ENCODE data around the gene PODNL1.

Gene PODNL1

DNA sequence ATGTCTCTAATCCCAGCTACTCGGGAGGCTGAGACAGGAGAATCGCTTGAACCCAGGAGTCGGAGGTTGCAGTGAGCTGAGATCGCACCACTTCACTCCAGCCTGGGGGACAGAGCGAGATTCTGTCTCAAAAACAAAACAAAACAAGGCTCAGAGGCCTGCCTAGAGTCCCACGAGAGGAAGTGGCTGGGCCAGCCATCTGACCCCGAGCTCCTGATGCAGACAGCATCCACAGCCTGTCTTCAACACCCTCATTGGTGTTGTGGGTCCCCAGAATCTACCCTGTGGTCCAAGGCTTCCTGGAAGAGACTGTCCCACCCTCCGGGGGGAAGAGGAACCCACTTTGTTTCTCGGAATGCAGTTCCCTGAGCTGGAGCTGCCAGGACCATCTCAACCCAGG lies 43.2 kb upstream of the PODNL1 start:
- Mint-ChIP-seq H3K9me3 (no peaks in the 10 kb centered on the region), H3K27me3 (ENCODE audit: low read depth) (peaks cover 3% of the 10 kb centered on the region), H3K27ac (no peak overlapping the region), H3K4me1 (peaks cover 3% of the 10 kb centered on the region), H3K36me3 (ENCODE audit: low read depth) (peaks cover 8% of the 10 kb centered on the region), H3K4me3 (no peak overlapping the region)
- TF ChIP-seq, protein P1, sequence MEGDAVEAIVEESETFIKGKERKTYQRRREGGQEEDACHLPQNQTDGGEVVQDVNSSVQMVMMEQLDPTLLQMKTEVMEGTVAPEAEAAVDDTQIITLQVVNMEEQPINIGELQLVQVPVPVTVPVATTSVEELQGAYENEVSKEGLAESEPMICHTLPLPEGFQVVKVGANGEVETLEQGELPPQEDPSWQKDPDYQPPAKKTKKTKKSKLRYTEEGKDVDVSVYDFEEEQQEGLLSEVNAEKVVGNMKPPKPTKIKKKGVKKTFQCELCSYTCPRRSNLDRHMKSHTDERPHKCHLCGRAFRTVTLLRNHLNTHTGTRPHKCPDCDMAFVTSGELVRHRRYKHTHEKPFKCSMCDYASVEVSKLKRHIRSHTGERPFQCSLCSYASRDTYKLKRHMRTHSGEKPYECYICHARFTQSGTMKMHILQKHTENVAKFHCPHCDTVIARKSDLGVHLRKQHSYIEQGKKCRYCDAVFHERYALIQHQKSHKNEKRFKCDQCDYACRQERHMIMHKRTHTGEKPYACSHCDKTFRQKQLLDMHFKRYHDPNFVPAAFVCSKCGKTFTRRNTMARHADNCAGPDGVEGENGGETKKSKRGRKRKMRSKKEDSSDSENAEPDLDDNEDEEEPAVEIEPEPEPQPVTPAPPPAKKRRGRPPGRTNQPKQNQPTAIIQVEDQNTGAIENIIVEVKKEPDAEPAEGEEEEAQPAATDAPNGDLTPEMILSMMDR (IDR thresholded peaks at IDR 0.05; ENCODE audit: unreplicated experiment in 3 of 3) = no peak

DNA sequence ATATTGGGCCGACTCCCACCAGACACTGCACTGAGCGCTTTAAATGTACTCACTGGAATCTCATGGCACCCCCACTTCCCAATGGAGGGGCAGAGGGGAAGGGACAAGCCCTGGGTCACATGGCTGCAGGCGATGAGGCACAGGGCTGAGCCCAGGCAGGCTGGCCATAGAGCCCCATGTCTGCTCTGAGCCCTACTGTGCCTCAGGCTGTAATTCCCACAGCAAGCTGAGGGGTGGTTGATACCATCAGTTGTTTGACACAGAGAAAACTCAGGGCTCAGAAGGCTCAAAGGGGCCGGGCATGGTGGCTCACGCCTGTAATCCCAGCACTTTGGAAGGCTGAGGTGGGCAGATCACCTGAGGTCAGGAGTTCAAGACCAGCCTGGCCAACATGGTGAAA lies 42.8 kb upstream of the PODNL1 start:
- Mint-ChIP-seq H3K27ac (no peak overlapping the region), H3K36me3 (ENCODE audit: low read depth) (peaks cover 12% of the 10 kb centered on the region), H3K4me3 (peak overlapping the region in 1 of 3 experiments; percentile 19), H3K4me1 (no peaks in the 10 kb centered on the region), H3K9me3 (no peaks in the 10 kb centered on the region), H3K27me3 (ENCODE audit: low read depth) (peaks cover 3% of the 10 kb centered on the region)
- TF ChIP-seq, protein P1 (IDR thresholded peaks at IDR 0.05; ENCODE audit: unreplicated experiment in 3 of 3) = no peak

DNA sequence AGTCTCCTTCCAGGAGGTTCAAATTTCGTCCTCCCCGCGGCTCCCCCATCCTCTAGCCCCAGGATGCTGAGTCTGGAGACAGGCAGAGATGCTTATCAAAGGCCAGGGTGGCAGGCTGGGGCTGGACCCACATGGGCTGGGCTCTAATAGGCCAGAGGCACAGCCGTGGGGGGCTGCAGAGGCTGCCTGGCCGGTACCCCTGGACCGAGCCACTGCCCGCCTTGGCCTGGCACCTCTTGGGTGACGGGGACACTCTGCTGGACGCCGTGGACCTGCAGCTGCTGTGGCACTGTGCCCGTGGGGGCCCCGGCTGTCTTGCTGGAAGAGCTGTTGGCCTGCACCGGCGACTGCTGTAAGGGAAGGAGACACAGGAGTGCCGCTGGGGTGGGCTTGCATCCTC lies 42.1 kb upstream of the PODNL1 start:
- no peaks in the 10 kb centered on the region for H3K9me3 Mint-ChIP-seq
- no peak overlapping the region for H3K4me3 Mint-ChIP-seq
- H3K27ac Mint-ChIP-seq = no peak overlapping the region
- H3K27me3 Mint-ChIP-seq (ENCODE audit: low read depth) = peaks cover 3% of the 10 kb centered on the region
- H3K36me3 Mint-ChIP-seq (ENCODE audit: low read depth) = peaks cover 19% of the 10 kb centered on the region
- TF ChIP-seq, protein P1 (IDR thresholded peaks at IDR 0.05; ENCODE audit: unreplicated experiment in 3 of 3) = no peak
- no peaks in the 10 kb centered on the region for H3K4me1 Mint-ChIP-seq

DNA sequence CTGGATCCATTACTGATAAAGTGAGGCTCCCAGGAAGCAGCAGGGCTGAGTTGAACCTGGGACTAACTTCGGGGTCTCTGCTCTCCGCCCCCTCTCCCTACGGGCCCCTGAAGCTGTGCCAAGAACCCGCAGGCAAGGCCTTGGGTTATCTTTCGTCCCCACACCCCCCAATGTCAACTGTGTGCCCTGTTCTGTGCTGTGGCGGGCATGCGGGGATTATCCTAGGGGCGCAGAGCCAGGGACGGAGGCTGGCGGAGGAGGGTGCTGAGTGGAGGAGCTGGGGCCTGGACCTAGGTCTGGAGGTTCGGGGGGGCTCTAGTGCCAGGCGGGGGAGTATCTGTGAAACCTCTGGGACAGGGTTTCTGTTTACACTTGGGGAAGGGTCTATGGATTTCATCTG lies 41.5 kb upstream of the PODNL1 start:
- H3K4me1 Mint-ChIP-seq = no peaks in the 10 kb centered on the region
- H3K4me3 Mint-ChIP-seq = peak overlapping the region; percentile 45 to 66 (median 64)
- H3K9me3 Mint-ChIP-seq = no peaks in the 10 kb centered on the region
- TF ChIP-seq, protein P1 (IDR thresholded peaks at IDR 0.05; ENCODE audit: unreplicated experiment in 3 of 3) = no peak
- H3K36me3 Mint-ChIP-seq (ENCODE audit: low read depth) = peaks cover 22% of the 10 kb centered on the region
- peak overlapping the region; percentile 56 to 68 (median 57) for H3K27ac Mint-ChIP-seq
- peaks cover 3% of the 10 kb centered on the region for H3K27me3 Mint-ChIP-seq (ENCODE audit: low read depth)

DNA sequence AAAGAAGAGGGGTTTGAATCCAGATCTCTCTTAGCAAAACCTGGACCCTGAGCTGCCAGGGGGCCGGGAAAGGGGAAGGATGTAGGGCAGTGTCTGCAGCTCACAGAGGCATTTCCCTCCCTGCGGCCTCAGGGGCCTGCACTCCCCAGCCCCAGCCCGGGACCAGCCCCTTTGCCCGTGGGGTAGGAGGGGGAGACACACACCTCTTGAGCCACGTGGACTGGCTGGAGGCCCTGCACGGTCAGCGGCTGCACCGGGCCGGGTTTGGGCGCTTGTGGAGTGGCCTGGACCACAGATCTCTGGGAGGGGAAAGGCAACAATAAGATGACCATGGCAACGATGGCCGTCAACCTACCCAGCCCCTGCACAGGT lies 41.0 kb upstream of the PODNL1 start:
- Mint-ChIP-seq H3K27me3 (ENCODE audit: low read depth) (peaks cover 3% of the 10 kb centered on the region), H3K4me3 (peak overlapping the region; percentile 45 to 66 (median 64)), H3K27ac (peak overlapping the region; percentile 56 to 68 (median 57)), H3K9me3 (no peaks in the 10 kb centered on the region), H3K36me3 (ENCODE audit: low read depth) (peaks cover 26% of the 10 kb centered on the region), H3K4me1 (no peaks in the 10 kb centered on the region)
- TF ChIP-seq, protein P1 (IDR thresholded peaks at IDR 0.05; ENCODE audit: unreplicated experiment in 3 of 3) = no peak

DNA sequence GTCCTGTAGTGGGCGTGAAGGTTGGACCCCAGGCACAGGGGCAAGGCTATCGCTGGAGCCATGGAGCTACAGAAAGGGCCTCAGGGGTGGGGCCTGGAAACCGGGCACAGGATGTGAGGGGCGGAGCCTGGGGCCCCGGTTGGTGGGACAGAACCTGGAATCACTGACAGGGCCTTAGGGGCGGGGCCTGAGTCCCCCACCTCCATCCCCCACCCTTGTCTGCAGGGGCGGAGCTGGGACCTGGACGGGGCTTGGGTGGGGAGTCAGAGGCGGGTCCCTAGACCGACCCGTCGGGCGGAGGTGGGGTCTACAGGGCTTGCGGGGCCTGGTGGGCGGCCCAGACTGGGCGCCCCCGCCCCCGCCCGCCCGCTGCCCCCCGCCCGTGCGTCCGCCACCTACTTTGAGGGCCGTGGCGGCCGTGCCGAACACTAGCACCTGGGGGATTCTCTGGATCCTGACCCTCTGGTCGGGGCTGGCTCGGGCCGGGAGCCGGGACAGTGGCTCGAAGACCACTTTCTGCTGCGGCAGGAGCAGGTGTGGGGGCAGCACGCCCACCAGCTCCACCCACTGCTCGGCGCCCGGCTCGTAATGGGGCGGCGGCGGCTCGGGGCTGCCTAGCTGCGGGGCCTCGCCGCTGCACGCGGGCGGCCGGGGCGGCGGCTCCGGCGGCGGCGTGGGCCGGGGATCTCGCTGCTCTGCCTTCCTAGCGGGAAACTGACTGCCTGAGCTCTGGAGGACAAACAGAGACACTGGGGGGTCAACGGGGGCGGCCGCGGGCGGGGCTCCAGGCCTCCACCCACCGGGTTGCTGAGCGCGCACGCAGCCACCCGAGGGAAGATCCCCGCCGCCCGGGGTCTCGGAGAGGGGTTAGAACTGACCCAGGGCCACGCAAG lies 40.4 kb upstream of the PODNL1 start:
- Mint-ChIP-seq H3K9me3 (no peaks in the 10 kb centered on the region), H3K4me3 (peak overlapping the region; percentile 66 to 73 (median 68)), H3K27ac (peak overlapping the region; percentile 63 to 93 (median 75)), H3K27me3 (ENCODE audit: low read depth) (peaks cover 3% of the 10 kb centered on the region), H3K36me3 (ENCODE audit: low read depth) (peaks cover 30% of the 10 kb centered on the region), H3K4me1 (no peaks in the 10 kb centered on the region)
- TF ChIP-seq, protein P1 (IDR thresholded peaks at IDR 0.05; ENCODE audit: unreplicated experiment in 3 of 3) = no peak
